SJSA1 (cell line): Measurements from ENCODE around the gene SMKR1. TPM values are rescaled to one million over a fixed set of nuclear protein-coding genes. Genes with fewer than 3 reads are reported as not detected.

Source experiments
- DNase-seq, 2 experiments: peaks; one replicate each; pipeline ENCODE4 v3.0.0-alpha.2; 2015 to 2020; ENCODE audit warnings: low spot score in 2 of 2, low read depth in 1 of 2
- H3K27ac ChIP-seq: fragments of 250-450 bp; sonication (Bioruptor Pico); 2 replicates; pipeline ENCODE4 v1.5.1; 2020; ENCODE audit warnings: mild to moderate bottlenecking, moderate library complexity
- H3K27me3 ChIP-seq: fragments of 250-450 bp; sonication (Bioruptor Pico); replicated peaks from 2 replicates; pipeline ENCODE4 v1.5.1; 2020; ENCODE audit warnings: mild to moderate bottlenecking, moderate library complexity
- H3K36me3 ChIP-seq: fragments of 250-450 bp; sonication (Bioruptor Pico); 2 replicates; pipeline ENCODE4 v1.5.1; 2020; ENCODE audit warnings: mild to moderate bottlenecking
- H3K4me1 ChIP-seq: fragments of 250-450 bp; sonication (Bioruptor Pico); replicated peaks from 2 replicates; pipeline ENCODE4 v1.6.1; 2021; ENCODE audit warnings: mild to moderate bottlenecking
- H3K4me3 ChIP-seq: fragments of 250-450 bp; sonication (Bioruptor Pico); 2 replicates; pipeline ENCODE4 v1.5.1; 2020; ENCODE audit warnings: mild to moderate bottlenecking
- H3K9me3 ChIP-seq: fragments of 250-450 bp; sonication (Bioruptor Pico); replicated peaks from 2 replicates; pipeline ENCODE4 v1.5.1; 2020; ENCODE audit warnings: mild to moderate bottlenecking
- total RNA-seq: library from RNA; depleted of rRNA; stranded (reverse); fragments of >200 nt; shearing (Covaris generic); gene quantifications from 2 replicates; pipeline ENCODE4 v1.2.3, GENCODE V29; 2014

SMKR1 gene
- total RNA-seq, 1 experiment from 2014 or later = 1.7 TPM

DNA sequence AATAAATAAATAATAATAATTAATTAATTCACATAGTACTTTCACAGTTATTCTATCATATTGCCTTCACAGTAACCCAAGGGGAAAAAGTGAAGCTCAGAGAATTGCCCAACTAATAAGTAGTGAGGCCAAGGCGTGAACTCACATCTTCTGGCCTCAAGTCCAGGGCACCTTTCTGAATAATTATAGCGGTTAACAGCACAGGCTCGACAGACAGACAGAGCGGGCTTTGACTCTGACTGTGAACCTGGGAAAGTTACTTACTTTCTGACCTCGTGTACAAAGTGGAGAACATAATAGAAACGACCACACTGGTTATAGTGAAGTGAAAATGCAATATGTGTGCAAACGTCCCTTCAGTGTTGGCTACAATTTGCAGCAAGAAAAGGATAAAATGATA lies 5.7 kb upstream of the SMKR1 start:
- Histone ChIP-seq H3K36me3 (no peaks in the 10 kb centered on the region), H3K4me1 (peaks cover 12% of the 10 kb centered on the region), H3K27me3 (no peaks in the 10 kb centered on the region), H3K27ac (no peak overlapping the region), H3K4me3 (no peak overlapping the region), H3K9me3 (no peaks in the 10 kb centered on the region)
- DNase-seq = no peak

- Histone ChIP-seq H3K4me3 (no peak overlapping the region), H3K4me1 (peaks cover 12% of the 10 kb centered on the region), H3K27ac (no peak overlapping the region), H3K36me3 (no peaks in the 10 kb centered on the region), H3K27me3 (no peaks in the 10 kb centered on the region), H3K9me3 (no peaks in the 10 kb centered on the region)
- no peak for DNase-seq
These were observed 5.2 kb upstream of the SMKR1 start for GRCh38 chr7:129497156-129497555.

DNA sequence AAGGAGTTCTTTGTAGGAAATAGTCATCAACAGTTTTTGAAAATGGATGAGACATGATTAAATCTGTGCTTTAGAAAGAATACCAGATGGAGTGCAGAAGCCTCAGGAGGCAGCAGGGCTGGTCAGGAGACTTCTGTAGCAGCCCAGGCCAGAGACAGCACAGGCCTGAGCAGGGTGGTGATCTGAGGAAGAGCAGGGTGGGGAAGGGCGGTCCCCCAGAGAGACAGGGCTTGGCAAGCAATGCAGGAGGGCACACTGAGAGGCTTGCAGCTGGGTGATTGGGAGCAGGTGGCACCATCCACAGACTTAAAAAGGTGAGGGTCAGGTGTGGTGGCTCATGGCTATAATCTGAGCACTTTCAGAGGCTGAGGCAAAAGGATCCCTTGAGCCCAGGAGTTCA lies 4.3 kb upstream of the SMKR1 start:
- peaks cover 7% of the 10 kb centered on the region for H3K27me3 ChIP-seq

GRCh38 chr7:129499999-129500398 lies 2.3 kb upstream of the SMKR1 start:
- H3K27me3 ChIP-seq = peaks cover 7% of the 10 kb centered on the region
- H3K9me3 ChIP-seq = peaks cover 4% of the 10 kb centered on the region; the same call in 1 of the 2 replicates
- H3K4me3 ChIP-seq = no peak overlapping the region
- DNase-seq = no peak
- no peaks in the 10 kb centered on the region for H3K36me3 ChIP-seq
- H3K27ac ChIP-seq = no peak overlapping the region
- peaks cover 9% of the 10 kb centered on the region for H3K4me1 ChIP-seq

More for the DNA sequence above, 4.3 kb upstream of the SMKR1 start:
- Histone ChIP-seq H3K27ac (no peak overlapping the region), H3K4me1 (peaks cover 20% of the 10 kb centered on the region), H3K9me3 (peaks cover 4% of the 10 kb centered on the region; the same call in 1 of the 2 replicates), H3K4me3 (no peak overlapping the region), H3K36me3 (no peaks in the 10 kb centered on the region)
- no peak for DNase-seq

- H3K36me3 ChIP-seq = no peaks in the 10 kb centered on the region
- peaks cover 4% of the 10 kb centered on the region; the same call in 1 of the 2 replicates for H3K9me3 ChIP-seq
- peaks cover 9% of the 10 kb centered on the region for H3K4me1 ChIP-seq
- H3K27ac ChIP-seq = no peak overlapping the region
- H3K4me3 ChIP-seq = peak overlapping the region; percentile 48
- peaks cover 7% of the 10 kb centered on the region for H3K27me3 ChIP-seq
- no peak for DNase-seq
These were observed 666 bp downstream of the SMKR1 start for GRCh38 chr7:129502708-129503685.

- H3K27me3 ChIP-seq = peaks cover 7% of the 10 kb centered on the region
- H3K27ac ChIP-seq = no peak overlapping the region
- peaks cover 4% of the 10 kb centered on the region; the same call in 1 of the 2 replicates for H3K9me3 ChIP-seq
- no peak for DNase-seq
- H3K36me3 ChIP-seq = no peaks in the 10 kb centered on the region
- peaks cover 9% of the 10 kb centered on the region for H3K4me1 ChIP-seq
- no peak overlapping the region for H3K4me3 ChIP-seq
These were observed 1.4 kb downstream of the SMKR1 start for GRCh38 chr7:129503725-129504124.

DNA sequence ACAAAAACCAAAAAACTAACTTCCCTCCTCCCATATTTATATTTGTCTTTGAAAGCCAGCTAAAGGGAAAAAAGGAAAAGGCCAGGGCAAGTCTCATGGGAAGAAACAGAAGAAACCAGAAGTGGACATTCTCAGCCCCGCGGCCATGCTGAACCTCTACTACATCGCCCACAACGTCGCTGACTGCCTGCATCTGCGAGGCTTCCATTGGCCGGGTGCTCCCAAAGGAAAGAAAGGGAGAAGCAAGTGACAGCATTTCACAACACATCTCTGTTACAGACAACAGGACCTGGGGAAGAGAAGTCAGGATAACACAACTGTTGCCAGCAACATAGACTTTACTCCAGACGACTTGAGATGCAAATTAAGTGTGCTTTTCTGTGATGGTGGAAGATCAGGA lies 9.9 kb downstream of the SMKR1 start:
- Histone ChIP-seq H3K4me3 (no peak overlapping the region), H3K27ac (no peak overlapping the region), H3K4me1 (no peaks in the 10 kb centered on the region), H3K36me3 (no peaks in the 10 kb centered on the region), H3K27me3 (0 out of 2 replicates have a peak, but pooled peaks cover 4% of the 10 kb centered on the region), H3K9me3 (no peaks in the 10 kb centered on the region)
- no peak for DNase-seq

DNA sequence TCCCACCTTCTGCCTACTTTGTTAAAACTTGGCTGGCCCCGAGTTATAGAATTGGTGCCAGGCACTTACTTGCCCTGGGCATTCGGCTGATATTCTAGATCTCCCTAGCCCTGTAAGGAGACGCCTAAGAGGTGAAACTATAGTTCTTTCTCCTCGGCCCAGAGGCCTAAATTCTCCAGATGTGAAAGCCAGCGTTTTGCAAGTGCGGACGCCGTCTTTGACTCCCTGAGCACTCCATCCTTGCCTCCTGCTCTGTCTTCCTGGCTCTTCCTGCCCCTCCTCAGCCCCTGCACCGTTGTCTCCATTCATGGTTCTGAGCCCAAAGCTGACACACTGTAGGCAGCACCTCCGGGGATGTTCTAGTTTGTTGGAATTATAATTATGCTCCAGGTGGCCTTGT lies 11.2 kb downstream of the SMKR1 start:
- DNase-seq = no peak
- Histone ChIP-seq H3K4me1 (no peaks in the 10 kb centered on the region), H3K4me3 (no peak overlapping the region), H3K27me3 (0 out of 2 replicates have a peak, but pooled peaks cover 4% of the 10 kb centered on the region), H3K36me3 (no peaks in the 10 kb centered on the region), H3K9me3 (no peaks in the 10 kb centered on the region), H3K27ac (no peak overlapping the region)

GRCh38 chr7:129514683-129515082 lies 12.4 kb downstream of the SMKR1 start:
- no peaks in the 10 kb centered on the region for H3K36me3 ChIP-seq
- no peaks in the 10 kb centered on the region for H3K4me1 ChIP-seq
- H3K9me3 ChIP-seq = no peaks in the 10 kb centered on the region
- no peak for DNase-seq
- no peak overlapping the region for H3K27ac ChIP-seq
- no peak overlapping the region for H3K4me3 ChIP-seq
- 0 out of 2 replicates have a peak, but pooled peaks cover 4% of the 10 kb centered on the region for H3K27me3 ChIP-seq

DNA sequence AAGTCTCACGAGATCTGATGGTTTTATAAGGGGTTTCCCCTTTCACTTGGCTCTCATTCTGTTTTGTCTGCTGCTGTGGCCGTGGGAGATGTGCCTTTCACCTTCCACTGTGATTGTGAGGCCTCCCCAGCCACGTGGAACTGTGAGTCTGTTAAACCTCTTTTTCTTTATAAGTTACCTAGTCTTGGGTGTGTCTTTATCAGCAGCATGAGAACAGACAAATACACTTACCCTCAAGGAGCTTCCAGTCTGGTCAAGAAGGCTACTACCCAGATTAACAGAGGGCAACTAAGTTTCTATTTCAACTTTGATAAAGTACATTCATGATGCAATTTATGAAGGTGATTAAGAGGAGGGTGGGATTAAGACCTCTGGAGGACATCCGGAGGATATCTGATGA lies 13.1 kb downstream of the SMKR1 start:
- no peak for DNase-seq
- H3K9me3 ChIP-seq = no peaks in the 10 kb centered on the region
- H3K4me1 ChIP-seq = no peaks in the 10 kb centered on the region
- 0 out of 2 replicates have a peak, but pooled peaks cover 4% of the 10 kb centered on the region for H3K27me3 ChIP-seq
- no peak overlapping the region for H3K27ac ChIP-seq
- no peaks in the 10 kb centered on the region for H3K36me3 ChIP-seq
- H3K4me3 ChIP-seq = no peak overlapping the region

DNA sequence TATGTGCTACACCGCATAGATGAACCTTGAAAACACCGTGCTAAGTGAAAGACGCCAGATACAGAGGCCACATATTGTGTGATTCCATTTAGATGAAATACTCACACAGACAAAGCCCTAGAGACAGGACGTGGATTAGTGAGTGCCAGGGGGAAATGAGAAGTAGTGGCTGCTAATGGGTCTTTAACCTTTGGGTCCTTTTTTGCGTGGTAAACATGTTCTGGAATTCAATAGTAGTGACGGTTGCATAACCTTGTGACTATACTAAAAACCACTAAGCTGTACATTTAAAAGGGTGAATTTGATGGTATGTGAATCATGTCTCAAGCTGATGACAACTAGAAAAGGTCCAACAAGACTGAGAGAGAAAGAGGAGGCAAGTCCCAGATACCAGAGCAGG lies 15.6 kb downstream of the SMKR1 start:
- H3K4me1 ChIP-seq = no peaks in the 10 kb centered on the region
- DNase-seq = no peak
- no peak overlapping the region for H3K27ac ChIP-seq
- H3K9me3 ChIP-seq = no peaks in the 10 kb centered on the region
- no peaks in the 10 kb centered on the region for H3K36me3 ChIP-seq
- no peaks in the 10 kb centered on the region; the same call in 1 of the 2 replicates for H3K27me3 ChIP-seq
- H3K4me3 ChIP-seq = no peak overlapping the region

DNA sequence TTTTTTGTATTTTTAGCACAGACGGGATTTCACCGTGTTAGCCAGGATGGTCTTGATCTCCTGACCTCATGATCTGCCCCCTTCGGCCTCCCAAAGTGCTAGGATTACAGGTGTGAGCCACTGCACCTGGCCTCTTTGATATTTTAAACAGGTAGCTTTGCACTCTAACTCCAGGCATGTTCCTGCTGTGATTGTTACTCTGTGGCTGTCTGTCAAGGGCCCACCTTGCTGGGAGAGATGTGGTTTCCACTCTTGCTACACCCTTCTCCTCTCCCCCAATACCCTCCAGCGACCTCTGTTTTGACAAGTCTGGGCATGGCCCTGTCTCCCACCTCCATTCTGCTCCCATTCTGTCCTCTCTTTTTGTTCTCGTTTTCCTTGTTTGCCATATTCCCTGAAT lies 17.1 kb downstream of the SMKR1 start:
- Histone ChIP-seq H3K27me3 (no peaks in the 10 kb centered on the region; the same call in 1 of the 2 replicates), H3K4me1 (no peaks in the 10 kb centered on the region), H3K9me3 (no peaks in the 10 kb centered on the region), H3K27ac (no peak overlapping the region), H3K4me3 (no peak overlapping the region), H3K36me3 (no peaks in the 10 kb centered on the region)
- no peak for DNase-seq

GRCh38 chr7:129522088-129522970 lies 20.0 kb downstream of the SMKR1 start:
- no peak overlapping the region for H3K4me3 ChIP-seq
- no peak overlapping the region for H3K27ac ChIP-seq
- H3K27me3 ChIP-seq = no peaks in the 10 kb centered on the region; the same call in 1 of the 2 replicates
- H3K9me3 ChIP-seq = no peaks in the 10 kb centered on the region
- H3K36me3 ChIP-seq = no peaks in the 10 kb centered on the region
- DNase-seq = no peak
- no peaks in the 10 kb centered on the region for H3K4me1 ChIP-seq
